Suprapubic skin (tissue), 4 donors: ENCODE data around the gene CA5B.

ENCODE experiments used
- EP300 ChIP-seq: sonication (generic); formaldehyde crosslinking; IDR thresholded peaks from one replicate; pipeline ENCODE4 v1.6.1; 2017; ENCODE audit warnings: antibody characterized with exemption
- POLR2A ChIP-seq, 2 donors: fragments of 450-650 bp; IDR thresholded peaks; one replicate each; pipeline ENCODE4 v1.6.1; 2017; ENCODE audit warnings: antibody characterized with exemption in 2 of 2, mild to moderate bottlenecking in 2 of 2, moderate library complexity in 2 of 2
- POLR2AphosphoS5 ChIP-seq, 3 donors: sonication (generic); formaldehyde crosslinking; IDR thresholded peaks; one replicate each; pipeline ENCODE4 v1.6.1; 2017; ENCODE audit warnings: antibody characterized with exemption in 3 of 3
- TF ChIP-seq, protein P1 (sequence below), 2 donors: fragments of 200-600 bp in 1 of 2; fragments of 450-650 bp in 1 of 2; sonication (generic) in 1 of 2; IDR thresholded peaks; one replicate each; pipeline ENCODE4 v1.5.1; 2016 to 2019; ENCODE audit warnings: antibody characterized with exemption in 2 of 2, mild to moderate bottlenecking in 1 of 2, moderate library complexity in 1 of 2

DNA sequence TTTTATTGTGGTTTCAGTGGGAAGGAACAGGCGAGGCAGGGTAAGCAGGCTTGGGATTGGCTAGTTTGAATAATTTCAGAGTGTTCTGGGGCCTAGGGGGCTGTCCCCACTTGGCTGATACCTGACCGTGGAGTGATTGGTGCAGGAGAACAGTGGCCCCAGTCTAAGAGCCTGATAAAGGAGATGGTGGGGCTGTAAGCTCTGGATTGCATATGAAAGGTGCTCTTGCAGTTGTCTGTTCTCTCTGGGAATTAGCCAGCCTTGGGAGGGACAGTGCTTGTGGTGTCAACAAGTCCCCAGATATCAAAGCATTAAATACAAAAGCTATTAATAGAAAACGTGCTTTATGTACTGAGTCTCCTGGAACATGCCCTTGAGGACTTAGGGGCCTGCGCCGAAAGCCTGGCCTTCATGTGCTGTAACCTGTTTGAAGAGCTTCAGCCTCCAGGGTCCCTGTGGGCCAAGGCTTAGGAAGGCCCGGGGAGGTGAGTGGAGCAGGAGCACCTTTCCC is 43.1 kb upstream of the CA5B start:
- TF ChIP-seq POLR2A (IDR thresholded peaks at IDR 0.05) = no peak
- TF ChIP-seq, protein P1, sequence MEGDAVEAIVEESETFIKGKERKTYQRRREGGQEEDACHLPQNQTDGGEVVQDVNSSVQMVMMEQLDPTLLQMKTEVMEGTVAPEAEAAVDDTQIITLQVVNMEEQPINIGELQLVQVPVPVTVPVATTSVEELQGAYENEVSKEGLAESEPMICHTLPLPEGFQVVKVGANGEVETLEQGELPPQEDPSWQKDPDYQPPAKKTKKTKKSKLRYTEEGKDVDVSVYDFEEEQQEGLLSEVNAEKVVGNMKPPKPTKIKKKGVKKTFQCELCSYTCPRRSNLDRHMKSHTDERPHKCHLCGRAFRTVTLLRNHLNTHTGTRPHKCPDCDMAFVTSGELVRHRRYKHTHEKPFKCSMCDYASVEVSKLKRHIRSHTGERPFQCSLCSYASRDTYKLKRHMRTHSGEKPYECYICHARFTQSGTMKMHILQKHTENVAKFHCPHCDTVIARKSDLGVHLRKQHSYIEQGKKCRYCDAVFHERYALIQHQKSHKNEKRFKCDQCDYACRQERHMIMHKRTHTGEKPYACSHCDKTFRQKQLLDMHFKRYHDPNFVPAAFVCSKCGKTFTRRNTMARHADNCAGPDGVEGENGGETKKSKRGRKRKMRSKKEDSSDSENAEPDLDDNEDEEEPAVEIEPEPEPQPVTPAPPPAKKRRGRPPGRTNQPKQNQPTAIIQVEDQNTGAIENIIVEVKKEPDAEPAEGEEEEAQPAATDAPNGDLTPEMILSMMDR (IDR thresholded peaks at IDR 0.05) = no peak
- no peak for TF ChIP-seq EP300
- no peak for TF ChIP-seq POLR2AphosphoS5 (IDR thresholded peaks at IDR 0.05)
